SK-N-SH treated with all-trans-retinoic acid at 6 μM for 48 hours (cell line): ENCODE measurements around the gene CCKAR.

Experiments used
- ATAC-seq: fragments of 200-7000 bp; cut with Tn5 transposase; 3 replicates; pipeline ENCODE4 v1.9.1; 2020; ENCODE audit warnings: mild to moderate bottlenecking, moderate library complexity
- ARNTL ChIP-seq: fragments of 450-650 bp; formaldehyde crosslinking; IDR thresholded peaks from 2 replicates; pipeline ENCODE4 v1.5.0; 2020; ENCODE audit warnings: low read depth, mild to moderate bottlenecking, moderate library complexity, borderline replicate concordance
- BACH2 ChIP-seq: fragments of 250-450 bp; sonication (Bioruptor Pico); IDR thresholded peaks from 2 replicates; pipeline ENCODE4 v1.9.0; 2021; ENCODE audit warnings: mild to moderate bottlenecking, borderline replicate concordance
- CSDC2 ChIP-seq: fragments of 250-450 bp; sonication (Bioruptor Pico); IDR thresholded peaks from 2 replicates; pipeline ENCODE4 v1.5.0; 2020; ENCODE audit warnings: mild to moderate bottlenecking, moderate library complexity
- ESRRG ChIP-seq: fragments of 250-450 bp; sonication (Bioruptor Pico); IDR thresholded peaks from 2 replicates; pipeline ENCODE4 v1.6.1; 2021; ENCODE audit warnings: mild to moderate bottlenecking
- GLIS3 ChIP-seq: fragments of 250-450 bp; sonication (Bioruptor Pico); IDR thresholded peaks from 2 replicates; pipeline ENCODE4 v1.5.0; 2020; ENCODE audit warnings: mild to moderate bottlenecking, moderate library complexity
- OSR1 ChIP-seq: fragments of 250-450 bp; sonication (Bioruptor Pico); IDR thresholded peaks from 2 replicates; pipeline ENCODE4 v1.8.0; 2022; ENCODE audit warnings: moderate library complexity, mild to moderate bottlenecking, inconsistent platforms
- PPARA ChIP-seq: fragments of 250-450 bp; sonication (Bioruptor Pico); IDR thresholded peaks from 2 replicates; pipeline ENCODE4 v1.5.0; 2020; ENCODE audit warnings: mild to moderate bottlenecking, borderline replicate concordance
- RARB ChIP-seq: fragments of 250-450 bp; sonication (Bioruptor Pico); IDR thresholded peaks from 2 replicates; pipeline ENCODE4 v1.8.0; 2021; ENCODE audit warnings: mild to moderate bottlenecking, moderate library complexity
- SNAI2 ChIP-seq: fragments of 250-450 bp; sonication (Bioruptor Pico); IDR thresholded peaks from 2 replicates; pipeline ENCODE4 v1.5.0; 2020; ENCODE audit warnings: mild to moderate bottlenecking, moderate library complexity
- TOX ChIP-seq: fragments of 250-450 bp; sonication (Bioruptor Pico); IDR thresholded peaks from 2 replicates; pipeline ENCODE4 v1.8.0; 2021; ENCODE audit warnings: mild to moderate bottlenecking, moderate library complexity, borderline replicate concordance
- ZC3H10 ChIP-seq: fragments of 250-450 bp; sonication (Bioruptor Pico); IDR thresholded peaks from 2 replicates; pipeline ENCODE4 v1.5.1; 2021; ENCODE audit warnings: mild to moderate bottlenecking, moderate library complexity
- ZFP3 ChIP-seq: fragments of 250-450 bp; sonication (Bioruptor Pico); IDR thresholded peaks from 2 replicates; pipeline ENCODE4 v1.5.0; 2020; ENCODE audit warnings: mild to moderate bottlenecking, moderate library complexity
- ZFP30 ChIP-seq: fragments of 450-650 bp; formaldehyde crosslinking; IDR thresholded peaks from 2 replicates; pipeline ENCODE4 v1.5.0; 2022; ENCODE audit warnings: mild to moderate bottlenecking, moderate library complexity
- ZNF70 ChIP-seq: fragments of 450-650 bp; formaldehyde crosslinking; IDR thresholded peaks from 2 replicates; pipeline ENCODE4 v1.5.0; 2020; ENCODE audit warnings: mild to moderate bottlenecking, moderate library complexity
- TF ChIP-seq, protein P1 (sequence below): fragments of 250-450 bp; sonication (Bioruptor Pico); IDR thresholded peaks from 2 replicates; pipeline ENCODE4 v1.8.0; 2021; ENCODE audit warnings: low read depth, mild to moderate bottlenecking, moderate library complexity, borderline replicate concordance
- TF ChIP-seq, protein P2 (sequence below): fragments of 250-450 bp; sonication (Bioruptor Pico); IDR thresholded peaks from 2 replicates; pipeline ENCODE4 v1.8.0; 2020; ENCODE audit warnings: mild to moderate bottlenecking, moderate library complexity, borderline replicate concordance
- TF ChIP-seq, protein P3 (sequence below): fragments of 250-450 bp; sonication (Bioruptor Pico); IDR thresholded peaks from 2 replicates; pipeline ENCODE4 v1.5.1; 2021; ENCODE audit warnings: mild to moderate bottlenecking, moderate library complexity
- TF ChIP-seq, protein P4 (sequence below): fragments of 250-450 bp; sonication (Bioruptor Pico); IDR thresholded peaks from 2 replicates; pipeline ENCODE4 v1.5.0; 2020; ENCODE audit warnings: mild to moderate bottlenecking, moderate library complexity
- TF ChIP-seq, protein P5 (sequence below): fragments of 250-450 bp; sonication (Bioruptor Pico); IDR thresholded peaks from 2 replicates; pipeline ENCODE4 v1.5.1; 2020; ENCODE audit warnings: low read depth, mild to moderate bottlenecking, moderate library complexity

The CCKAR gene

DNA sequence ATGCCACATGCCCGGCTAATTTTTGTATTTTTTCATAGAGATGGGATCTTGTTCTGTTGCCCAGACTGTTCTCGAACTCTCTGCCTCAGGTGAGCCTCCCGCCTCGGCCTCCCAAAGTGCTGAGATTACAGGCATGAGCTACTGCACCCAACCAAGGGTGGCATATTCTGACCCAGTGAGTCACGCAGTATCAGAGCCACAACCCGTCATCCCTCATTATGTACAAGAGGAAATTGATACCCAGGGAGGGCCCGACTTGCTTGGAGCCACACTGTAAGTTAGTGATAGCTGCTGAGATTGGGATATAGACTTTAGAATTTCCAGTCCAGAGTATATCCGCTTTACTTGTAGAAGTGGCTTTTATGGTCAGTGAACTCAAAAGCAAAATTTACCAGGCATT is 14.6 kb downstream of the CCKAR start (continued):
- TF ChIP-seq, protein P1, sequence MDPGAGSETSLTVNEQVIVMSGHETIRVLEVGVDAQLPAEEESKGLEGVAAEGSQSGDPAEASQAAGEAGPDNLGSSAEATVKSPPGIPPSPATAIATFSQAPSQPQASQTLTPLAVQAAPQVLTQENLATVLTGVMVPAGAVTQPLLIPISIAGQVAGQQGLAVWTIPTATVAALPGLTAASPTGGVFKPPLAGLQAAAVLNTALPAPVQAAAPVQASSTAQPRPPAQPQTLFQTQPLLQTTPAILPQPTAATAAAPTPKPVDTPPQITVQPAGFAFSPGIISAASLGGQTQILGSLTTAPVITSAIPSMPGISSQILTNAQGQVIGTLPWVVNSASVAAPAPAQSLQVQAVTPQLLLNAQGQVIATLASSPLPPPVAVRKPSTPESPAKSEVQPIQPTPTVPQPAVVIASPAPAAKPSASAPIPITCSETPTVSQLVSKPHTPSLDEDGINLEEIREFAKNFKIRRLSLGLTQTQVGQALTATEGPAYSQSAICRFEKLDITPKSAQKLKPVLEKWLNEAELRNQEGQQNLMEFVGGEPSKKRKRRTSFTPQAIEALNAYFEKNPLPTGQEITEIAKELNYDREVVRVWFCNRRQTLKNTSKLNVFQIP: no peak
- TF ChIP-seq TOX (CRISPR knock-in tag): no peak
- no peak for TF ChIP-seq ZC3H10 (CRISPR knock-in tag)
- TF ChIP-seq ZNF70 (CRISPR knock-in tag): no peak
- TF ChIP-seq BACH2 (CRISPR knock-in tag): no peak

DNA sequence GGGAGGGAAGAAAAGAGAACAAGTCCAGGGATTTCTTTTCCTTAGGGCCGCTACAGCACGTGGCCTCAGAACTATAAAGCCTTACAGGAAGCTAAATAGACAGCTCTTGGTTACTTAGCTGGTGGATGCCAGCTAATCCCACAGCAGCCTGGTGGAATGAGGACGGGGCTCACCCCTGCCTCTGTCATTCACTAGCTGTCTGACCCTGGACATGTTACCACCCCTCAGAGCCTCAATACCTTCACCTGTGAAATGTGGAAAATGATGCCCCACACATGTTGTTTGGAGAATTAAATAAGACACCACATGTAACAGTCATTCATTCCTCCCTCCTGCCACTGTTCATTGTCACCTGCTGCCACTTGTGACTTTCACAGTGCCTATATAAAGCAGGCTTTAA is 15.7 kb downstream of the CCKAR start:
- ATAC-seq: no peak
- TF ChIP-seq, protein P2, sequence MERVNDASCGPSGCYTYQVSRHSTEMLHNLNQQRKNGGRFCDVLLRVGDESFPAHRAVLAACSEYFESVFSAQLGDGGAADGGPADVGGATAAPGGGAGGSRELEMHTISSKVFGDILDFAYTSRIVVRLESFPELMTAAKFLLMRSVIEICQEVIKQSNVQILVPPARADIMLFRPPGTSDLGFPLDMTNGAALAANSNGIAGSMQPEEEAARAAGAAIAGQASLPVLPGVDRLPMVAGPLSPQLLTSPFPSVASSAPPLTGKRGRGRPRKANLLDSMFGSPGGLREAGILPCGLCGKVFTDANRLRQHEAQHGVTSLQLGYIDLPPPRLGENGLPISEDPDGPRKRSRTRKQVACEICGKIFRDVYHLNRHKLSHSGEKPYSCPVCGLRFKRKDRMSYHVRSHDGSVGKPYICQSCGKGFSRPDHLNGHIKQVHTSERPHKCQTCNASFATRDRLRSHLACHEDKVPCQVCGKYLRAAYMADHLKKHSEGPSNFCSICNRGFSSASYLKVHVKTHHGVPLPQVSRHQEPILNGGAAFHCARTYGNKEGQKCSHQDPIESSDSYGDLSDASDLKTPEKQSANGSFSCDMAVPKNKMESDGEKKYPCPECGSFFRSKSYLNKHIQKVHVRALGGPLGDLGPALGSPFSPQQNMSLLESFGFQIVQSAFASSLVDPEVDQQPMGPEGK (CRISPR knock-in tag): no peak
- TF ChIP-seq, protein P3, sequence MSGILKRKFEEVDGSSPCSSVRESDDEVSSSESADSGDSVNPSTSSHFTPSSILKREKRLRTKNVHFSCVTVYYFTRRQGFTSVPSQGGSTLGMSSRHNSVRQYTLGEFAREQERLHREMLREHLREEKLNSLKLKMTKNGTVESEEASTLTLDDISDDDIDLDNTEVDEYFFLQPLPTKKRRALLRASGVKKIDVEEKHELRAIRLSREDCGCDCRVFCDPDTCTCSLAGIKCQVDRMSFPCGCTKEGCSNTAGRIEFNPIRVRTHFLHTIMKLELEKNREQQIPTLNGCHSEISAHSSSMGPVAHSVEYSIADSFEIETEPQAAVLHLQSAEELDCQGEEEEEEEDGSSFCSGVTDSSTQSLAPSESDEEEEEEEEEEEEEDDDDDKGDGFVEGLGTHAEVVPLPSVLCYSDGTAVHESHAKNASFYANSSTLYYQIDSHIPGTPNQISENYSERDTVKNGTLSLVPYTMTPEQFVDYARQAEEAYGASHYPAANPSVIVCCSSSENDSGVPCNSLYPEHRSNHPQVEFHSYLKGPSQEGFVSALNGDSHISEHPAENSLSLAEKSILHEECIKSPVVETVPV (CRISPR knock-in tag): no peak
- TF ChIP-seq, protein P4, sequence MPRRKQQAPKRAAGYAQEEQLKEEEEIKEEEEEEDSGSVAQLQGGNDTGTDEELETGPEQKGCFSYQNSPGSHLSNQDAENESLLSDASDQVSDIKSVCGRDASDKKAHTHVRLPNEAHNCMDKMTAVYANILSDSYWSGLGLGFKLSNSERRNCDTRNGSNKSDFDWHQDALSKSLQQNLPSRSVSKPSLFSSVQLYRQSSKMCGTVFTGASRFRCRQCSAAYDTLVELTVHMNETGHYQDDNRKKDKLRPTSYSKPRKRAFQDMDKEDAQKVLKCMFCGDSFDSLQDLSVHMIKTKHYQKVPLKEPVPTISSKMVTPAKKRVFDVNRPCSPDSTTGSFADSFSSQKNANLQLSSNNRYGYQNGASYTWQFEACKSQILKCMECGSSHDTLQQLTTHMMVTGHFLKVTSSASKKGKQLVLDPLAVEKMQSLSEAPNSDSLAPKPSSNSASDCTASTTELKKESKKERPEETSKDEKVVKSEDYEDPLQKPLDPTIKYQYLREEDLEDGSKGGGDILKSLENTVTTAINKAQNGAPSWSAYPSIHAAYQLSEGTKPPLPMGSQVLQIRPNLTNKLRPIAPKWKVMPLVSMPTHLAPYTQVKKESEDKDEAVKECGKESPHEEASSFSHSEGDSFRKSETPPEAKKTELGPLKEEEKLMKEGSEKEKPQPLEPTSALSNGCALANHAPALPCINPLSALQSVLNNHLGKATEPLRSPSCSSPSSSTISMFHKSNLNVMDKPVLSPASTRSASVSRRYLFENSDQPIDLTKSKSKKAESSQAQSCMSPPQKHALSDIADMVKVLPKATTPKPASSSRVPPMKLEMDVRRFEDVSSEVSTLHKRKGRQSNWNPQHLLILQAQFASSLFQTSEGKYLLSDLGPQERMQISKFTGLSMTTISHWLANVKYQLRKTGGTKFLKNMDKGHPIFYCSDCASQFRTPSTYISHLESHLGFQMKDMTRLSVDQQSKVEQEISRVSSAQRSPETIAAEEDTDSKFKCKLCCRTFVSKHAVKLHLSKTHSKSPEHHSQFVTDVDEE (CRISPR knock-in tag): no peak

DNA sequence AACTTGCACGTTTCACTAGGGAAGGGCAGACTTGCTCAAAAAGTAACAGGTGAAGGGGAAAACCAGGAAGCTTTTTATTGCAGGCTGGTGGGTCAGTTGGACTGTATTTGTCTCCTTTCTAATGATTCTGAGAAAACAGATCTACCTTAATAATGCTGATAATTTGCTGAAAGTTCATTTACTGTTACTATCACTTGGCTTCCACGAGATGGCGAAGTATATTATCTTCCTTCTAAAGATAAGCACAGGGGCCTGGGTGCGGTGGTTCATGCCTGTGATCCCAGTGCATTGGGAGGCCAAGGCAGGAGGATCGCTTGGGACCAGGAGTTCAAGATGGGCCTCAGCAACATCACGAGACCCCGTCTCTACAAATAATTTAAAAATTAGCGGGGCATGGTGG is 16.4 kb downstream of the CCKAR start:
- no peak for ATAC-seq
- no peak for TF ChIP-seq RARB (CRISPR knock-in tag)
- no peak for TF ChIP-seq ZC3H10 (CRISPR knock-in tag)
- no peak for TF ChIP-seq OSR1 (CRISPR knock-in tag)
- no peak for TF ChIP-seq TOX (CRISPR knock-in tag)
- no peak for TF ChIP-seq GLIS3 (CRISPR knock-in tag)
- TF ChIP-seq ESRRG: no peak
- no peak for TF ChIP-seq ZFP3 (CRISPR knock-in tag)
- no peak for TF ChIP-seq PPARA (CRISPR knock-in tag)
- TF ChIP-seq CSDC2 (CRISPR knock-in tag): no peak
- no peak for TF ChIP-seq ARNTL (CRISPR knock-in tag)
- TF ChIP-seq, protein P5, sequence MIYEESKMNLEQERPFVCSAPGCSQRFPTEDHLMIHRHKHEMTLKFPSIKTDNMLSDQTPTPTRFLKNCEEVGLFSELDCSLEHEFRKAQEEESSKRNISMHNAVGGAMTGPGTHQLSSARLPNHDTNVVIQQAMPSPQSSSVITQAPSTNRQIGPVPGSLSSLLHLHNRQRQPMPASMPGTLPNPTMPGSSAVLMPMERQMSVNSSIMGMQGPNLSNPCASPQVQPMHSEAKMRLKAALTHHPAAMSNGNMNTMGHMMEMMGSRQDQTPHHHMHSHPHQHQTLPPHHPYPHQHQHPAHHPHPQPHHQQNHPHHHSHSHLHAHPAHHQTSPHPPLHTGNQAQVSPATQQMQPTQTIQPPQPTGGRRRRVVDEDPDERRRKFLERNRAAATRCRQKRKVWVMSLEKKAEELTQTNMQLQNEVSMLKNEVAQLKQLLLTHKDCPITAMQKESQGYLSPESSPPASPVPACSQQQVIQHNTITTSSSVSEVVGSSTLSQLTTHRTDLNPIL (CRISPR knock-in tag): no peak
- no peak for TF ChIP-seq ZFP30 (CRISPR knock-in tag)
- TF ChIP-seq SNAI2 (CRISPR knock-in tag): no peak
- TF ChIP-seq BACH2 (CRISPR knock-in tag): no peak
- no peak for TF ChIP-seq ZNF70 (CRISPR knock-in tag)
- TF ChIP-seq, protein P2 (CRISPR knock-in tag): no peak
